ENCODE data around the gene LDLRAD3.

The LDLRAD3 gene

DNA sequence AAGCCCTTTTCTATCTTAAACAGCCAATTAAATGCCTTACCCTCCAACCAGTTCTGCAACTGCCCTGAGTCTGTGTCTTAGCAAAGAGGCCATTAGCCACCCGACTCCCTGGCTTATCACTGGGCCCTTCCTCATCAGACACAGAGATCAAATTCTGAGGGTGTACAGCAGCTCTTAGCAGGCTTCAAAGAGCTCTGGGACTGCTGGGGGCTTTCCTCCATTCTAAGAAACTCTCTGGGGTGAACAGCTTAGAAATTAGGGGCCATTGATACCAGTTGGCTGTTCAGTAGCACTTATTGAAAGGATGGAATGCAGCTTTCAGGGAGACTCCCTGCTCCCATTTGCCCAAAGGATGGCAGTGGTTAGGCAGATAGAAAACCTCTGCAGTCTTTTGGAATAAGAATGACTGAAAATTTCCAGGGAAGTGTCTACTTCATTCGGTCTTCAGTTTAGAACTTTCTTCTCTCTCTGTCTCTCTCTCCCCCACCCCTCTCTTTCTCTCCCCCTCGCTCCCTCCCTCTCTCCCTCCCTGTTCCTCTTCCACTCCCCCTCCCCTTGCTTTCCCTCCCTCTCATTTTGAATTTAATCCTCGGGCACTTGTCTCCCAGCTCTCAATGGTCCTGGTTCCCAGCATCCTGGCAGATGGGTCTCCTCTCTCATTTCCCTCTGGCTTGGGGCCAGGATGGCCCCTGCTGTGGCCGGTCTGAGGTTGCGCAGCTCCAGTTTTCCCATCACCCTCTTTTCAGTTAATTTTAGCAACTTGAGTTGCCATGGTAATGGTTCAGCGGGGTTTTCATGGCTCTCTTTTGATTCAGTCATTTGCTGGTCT is 268.9 kb downstream of the LDLRAD3 start:
- no peak for DNase-seq (ENCODE audit: low spot score)
- H3K4me3 ChIP-seq: no peak overlapping the region

DNA sequence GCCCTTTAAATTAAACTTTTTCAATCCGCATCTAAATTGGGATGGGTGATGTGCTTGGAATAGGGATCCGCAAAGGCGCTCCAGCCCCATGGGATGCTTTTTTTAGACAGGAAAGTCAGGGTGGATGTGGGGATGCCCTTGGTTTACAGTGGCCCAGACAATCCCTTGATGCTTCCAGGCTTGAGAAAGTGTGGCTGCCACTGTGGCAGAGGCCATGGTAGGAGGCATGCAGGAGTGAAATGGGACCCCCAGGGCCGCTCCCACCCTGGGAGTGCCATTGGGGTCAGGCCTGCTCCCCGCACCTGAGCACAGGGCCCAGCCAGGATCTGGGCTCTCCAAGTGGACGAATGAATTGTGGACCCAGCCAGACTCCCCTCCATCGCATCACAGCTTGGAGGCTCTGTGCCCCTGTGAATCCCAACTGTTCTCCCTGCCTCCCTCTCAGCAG is 269.6 kb downstream of the LDLRAD3 start:
- no peak overlapping the region for H3K4me3 ChIP-seq
- no peak for DNase-seq (ENCODE audit: low spot score)
- H3K27ac ChIP-seq: no peak overlapping the region
- TF ChIP-seq, protein P1, sequence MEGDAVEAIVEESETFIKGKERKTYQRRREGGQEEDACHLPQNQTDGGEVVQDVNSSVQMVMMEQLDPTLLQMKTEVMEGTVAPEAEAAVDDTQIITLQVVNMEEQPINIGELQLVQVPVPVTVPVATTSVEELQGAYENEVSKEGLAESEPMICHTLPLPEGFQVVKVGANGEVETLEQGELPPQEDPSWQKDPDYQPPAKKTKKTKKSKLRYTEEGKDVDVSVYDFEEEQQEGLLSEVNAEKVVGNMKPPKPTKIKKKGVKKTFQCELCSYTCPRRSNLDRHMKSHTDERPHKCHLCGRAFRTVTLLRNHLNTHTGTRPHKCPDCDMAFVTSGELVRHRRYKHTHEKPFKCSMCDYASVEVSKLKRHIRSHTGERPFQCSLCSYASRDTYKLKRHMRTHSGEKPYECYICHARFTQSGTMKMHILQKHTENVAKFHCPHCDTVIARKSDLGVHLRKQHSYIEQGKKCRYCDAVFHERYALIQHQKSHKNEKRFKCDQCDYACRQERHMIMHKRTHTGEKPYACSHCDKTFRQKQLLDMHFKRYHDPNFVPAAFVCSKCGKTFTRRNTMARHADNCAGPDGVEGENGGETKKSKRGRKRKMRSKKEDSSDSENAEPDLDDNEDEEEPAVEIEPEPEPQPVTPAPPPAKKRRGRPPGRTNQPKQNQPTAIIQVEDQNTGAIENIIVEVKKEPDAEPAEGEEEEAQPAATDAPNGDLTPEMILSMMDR (IDR thresholded peaks at IDR 0.05): no peak

More for the DNA sequence above, 268.9 kb downstream of the LDLRAD3 start:
- TF ChIP-seq, protein P1 (IDR thresholded peaks at IDR 0.05): no peak
- H3K27ac ChIP-seq: no peak overlapping the region

DNA sequence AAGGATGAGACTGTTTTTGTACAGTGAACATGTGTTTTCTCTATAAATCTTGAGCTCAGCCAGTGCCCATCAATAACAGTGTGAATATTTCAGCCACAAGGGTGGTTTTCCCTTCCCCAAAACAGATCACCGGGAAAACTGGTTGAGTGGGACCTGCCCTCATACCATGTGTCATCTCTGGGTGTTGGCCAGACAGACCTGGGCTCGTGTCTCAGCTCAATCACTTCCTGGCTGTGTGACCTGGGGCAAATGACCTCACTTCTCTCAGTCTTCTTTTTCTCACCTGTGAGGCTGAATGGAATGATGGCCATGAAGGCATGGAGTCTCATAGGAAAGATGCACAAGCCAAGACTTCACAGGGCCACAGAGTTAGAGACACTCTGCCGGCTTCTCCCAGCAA is 270.6 kb downstream of the LDLRAD3 start:
- Histone ChIP-seq H3K4me3 (no peak overlapping the region), H3K27ac (no peak overlapping the region)
- TF ChIP-seq, protein P1 (IDR thresholded peaks at IDR 0.05): no peak
- DNase-seq (ENCODE audit: low spot score): no peak

DNA sequence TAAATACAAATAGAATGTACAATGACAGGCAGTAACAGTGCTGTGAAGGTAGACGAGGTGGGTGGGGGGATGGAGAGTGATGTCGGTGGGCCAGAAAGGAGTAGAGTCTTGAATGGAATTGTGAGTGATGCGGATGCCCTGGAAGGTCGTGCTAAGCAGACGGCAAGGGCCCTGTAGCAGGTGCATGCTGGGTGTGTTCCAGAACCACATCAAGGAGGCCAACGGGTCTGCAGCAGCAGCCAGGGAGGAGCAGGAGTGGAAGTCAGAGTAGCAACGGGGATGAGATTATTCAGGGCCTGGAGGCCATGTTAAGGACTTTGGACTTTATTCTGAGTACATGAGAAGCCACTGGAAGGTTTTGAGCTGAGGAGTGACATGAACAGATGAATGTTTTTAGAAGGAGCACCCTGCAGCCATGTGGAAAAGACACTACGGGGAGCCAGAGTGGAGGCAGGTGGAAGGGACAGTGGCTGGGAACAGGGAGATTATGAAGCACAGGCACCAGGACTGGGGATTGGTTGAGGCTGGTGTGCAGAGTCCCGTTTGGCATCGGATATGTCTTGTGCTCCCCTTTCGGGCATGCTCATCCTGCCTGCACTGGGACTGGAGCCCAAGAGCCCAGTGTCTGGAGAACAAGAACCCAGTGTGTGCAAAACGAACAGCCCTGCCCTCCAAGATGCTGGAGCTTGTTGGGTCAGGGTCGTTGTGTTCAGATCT is 271.3 kb downstream of the LDLRAD3 start:
- DNase-seq (ENCODE audit: low spot score): no peak
- Histone ChIP-seq H3K4me3 (no peak overlapping the region), H3K27ac (no peak overlapping the region)
- TF ChIP-seq, protein P1 (IDR thresholded peaks at IDR 0.05): no peak

DNA sequence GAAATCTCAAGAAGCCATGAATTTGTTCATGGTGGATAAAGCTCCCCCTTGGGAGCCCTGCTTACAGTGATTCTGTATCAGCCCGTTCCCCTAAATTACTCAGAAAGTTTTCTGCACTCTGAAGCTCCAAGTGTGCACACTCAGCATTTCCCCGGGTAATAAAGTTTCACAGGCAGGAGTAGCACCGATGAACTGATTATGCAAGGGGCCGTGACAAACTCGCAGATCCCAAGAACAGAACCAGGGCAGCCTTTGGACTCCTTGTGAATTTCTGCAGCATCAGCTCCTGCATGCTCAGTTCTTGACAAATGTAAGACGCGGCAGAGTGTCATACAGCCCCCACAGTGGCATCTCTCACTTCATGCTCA is 271.8 kb downstream of the LDLRAD3 start:
- TF ChIP-seq, protein P1 (IDR thresholded peaks at IDR 0.05): no peak
- H3K27ac ChIP-seq: no peak overlapping the region
- no peak overlapping the region for H3K4me3 ChIP-seq
- DNase-seq (ENCODE audit: low spot score): no peak

DNA sequence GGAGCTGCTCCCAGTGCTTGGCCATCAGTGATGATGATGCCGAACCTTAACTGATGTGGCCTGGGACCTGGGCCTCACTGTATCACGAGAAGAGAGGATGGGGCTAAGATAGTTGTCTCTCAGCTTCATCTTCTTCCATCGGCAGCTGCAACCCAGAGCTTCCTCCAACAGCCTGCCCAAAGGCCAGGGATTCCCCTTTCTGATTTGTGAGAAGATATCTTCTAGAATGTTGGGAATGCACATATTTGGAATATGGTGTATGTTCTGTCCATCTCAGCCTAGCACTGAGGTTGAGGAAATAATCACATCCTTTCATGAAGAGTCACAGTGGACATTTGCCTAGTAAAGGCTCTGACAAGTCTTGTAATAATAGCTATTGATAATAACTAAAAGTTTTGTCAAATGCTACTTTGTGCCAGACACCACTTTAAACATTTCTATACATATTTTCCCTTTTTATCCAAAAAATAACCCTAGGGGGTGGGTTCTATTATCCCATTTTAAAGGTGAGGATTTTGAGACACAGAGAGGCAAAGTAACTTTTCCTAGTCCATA is 272.3 kb downstream of the LDLRAD3 start:
- no peak overlapping the region for H3K27ac ChIP-seq

More for the DNA sequence above, 272.3 kb downstream of the LDLRAD3 start:
- TF ChIP-seq, protein P1 (IDR thresholded peaks at IDR 0.05): no peak
- H3K4me3 ChIP-seq: no peak overlapping the region
- DNase-seq (ENCODE audit: low spot score): no peak
